Measurements from ENCODE around the gene TNNC1.
A peak's percentile ranks its signal among the peaks of the same experiment; 100 is the strongest.

The TNNC1 gene

DNA sequence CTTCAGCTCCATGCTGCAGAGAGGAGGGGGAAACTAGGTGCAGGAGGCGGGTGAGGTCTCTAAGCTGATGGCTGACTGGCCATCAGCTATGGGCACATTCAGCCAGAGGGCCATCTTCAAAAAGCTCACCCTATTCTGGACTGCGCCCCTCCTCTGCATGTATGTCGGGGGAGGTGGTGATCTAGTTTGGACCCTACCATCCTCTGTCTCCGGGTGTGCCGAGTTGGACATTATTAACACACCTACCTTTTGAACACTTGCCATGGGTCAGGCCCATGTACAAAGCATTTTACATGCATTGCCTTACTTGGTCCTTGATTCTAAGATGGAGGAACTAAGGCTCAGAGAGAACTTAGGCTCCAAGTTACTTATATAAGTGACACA lies 3.0 kb upstream of the TNNC1 start:
- no peak for DNase-seq

GRCh38 chr3:52456169-52456799 lies 2.4 kb upstream of the TNNC1 start:
- DNase-seq: peak; percentile 70

DNA sequence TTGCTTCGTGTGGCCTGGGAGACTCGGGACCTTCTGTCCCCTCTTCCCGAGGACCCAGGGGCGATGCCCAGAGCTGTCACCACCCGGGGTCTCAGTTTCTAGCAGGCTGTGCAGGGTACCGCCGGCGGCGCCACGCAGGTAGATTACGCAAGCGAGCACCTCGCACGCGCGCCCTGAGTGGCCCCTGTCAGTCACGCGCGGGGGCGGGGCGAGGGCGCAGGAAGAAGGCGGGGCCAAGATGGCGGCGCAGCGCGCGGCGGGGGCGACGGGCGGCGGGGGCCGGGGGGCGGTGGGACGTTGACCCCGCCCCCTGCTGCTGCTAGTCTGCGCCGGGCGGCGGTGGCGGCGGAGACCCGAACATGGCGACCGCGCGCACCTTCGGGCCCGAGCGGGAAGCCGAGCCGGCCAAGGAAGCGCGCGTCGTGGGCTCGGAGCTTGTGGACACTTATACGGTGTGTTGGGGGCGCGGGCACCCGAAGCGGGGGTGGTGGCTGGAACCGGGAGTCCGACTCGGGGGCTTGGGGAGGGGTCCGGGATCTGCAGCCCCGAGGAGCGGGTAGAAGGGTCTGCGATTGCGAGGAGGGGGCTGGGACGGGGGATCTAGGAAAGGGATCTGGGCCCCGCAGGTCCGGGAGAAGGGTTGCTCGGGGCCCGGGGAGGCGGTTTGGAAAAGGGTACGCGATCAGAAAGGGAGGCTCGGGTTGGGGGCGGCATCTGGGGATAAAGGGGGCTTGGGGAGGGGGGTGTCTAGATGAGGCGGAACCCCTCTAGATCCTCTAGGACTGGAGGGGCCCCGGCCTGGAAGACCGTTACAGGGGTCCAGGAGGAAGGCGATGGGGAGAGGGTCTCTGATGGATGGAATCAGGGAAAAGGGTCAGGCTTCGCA lies 1.7 kb upstream of the TNNC1 start, which contains the start of gene NISCH:
Gene NISCH, plus strand, starts transcription at position 322 of the 886 bp plus-strand sequence. Its CDS starts 38 bp downstream, at position 360.
- peak; percentile 93 for DNase-seq

GRCh38 chr3:52454938-52455282 lies 1.1 kb upstream of the TNNC1 start:
- DNase-seq: no peak

GRCh38 chr3:52454250-52454937 lies 553 bp upstream of the TNNC1 start:
- DNase-seq: no peak

DNA sequence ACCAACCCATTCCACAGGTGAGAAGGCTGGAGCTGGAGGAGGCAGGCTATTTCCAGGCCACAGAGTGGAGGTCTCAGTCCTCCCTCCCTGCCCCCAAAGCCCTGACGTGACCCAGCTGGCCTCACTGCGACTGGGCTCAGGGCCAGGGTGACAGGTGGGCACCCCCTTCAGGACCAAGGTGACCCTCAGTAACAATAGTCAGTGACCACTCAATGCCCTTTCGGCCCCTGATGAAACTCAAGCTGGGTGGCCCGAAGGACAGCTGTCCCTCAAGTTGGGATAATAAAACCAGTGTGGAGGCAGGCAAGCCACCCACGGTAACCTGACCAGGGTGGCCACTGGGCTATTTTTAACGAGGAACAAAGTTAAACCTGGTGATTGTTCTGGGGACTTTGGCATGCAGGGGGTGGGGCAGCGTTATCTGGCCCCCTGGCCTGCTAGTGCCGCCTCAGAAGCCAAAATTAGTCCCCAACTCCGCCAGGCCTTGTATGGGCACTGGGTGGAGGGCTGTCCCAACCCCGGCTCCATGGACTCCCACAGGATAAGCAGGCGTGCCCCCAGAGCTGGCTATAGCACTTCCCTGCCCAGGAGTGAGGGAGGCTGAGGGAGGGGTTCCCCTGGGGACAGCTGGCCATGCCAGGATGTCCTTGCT lies 1.1 kb downstream of the TNNC1 start:
- no peak for DNase-seq

- DNase-seq: no peak
Observed at GRCh38 chr3:52452126-52452525, 1.7 kb downstream of the TNNC1 start.

- no peak for DNase-seq
Observed at GRCh38 chr3:52451237-52452083, 2.4 kb downstream of the TNNC1 start.

DNA sequence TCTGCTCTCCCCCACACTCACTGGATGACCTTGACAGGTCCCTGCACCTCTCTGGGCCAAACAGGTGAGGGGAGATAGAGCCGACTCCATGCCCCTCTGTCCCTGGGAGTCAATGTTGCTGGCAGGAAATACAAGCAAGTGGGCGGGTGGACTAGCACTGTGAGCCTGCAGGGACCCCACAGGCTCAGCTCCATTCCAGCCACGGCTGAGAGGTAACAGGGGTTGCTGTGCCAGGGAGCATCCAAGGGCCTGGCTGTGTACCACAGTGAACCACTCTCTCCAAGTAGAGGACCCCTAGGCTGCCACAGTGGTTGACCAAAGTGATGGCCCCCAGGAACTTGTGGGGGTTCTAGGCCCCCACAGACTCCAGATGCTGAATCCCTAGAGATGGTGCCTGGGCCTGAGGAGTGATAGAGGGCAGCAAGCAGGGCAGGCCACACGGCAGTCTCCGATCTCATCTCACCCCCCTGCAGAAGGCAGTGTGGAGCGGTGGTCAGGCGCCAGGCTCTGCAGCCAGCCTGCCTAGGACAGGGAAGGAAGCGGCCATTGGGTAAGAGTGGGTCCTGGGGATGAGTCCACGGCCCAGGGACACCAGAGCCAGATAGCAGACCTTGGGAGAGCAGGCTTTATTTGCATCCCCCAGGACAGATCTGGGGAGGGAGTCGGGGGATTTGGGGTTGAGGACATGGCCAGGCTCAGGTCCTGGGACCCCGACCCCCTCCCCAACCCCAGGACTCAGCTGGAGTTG lies 3.2 kb downstream of the TNNC1 start:
- DNase-seq: no peak

DNA sequence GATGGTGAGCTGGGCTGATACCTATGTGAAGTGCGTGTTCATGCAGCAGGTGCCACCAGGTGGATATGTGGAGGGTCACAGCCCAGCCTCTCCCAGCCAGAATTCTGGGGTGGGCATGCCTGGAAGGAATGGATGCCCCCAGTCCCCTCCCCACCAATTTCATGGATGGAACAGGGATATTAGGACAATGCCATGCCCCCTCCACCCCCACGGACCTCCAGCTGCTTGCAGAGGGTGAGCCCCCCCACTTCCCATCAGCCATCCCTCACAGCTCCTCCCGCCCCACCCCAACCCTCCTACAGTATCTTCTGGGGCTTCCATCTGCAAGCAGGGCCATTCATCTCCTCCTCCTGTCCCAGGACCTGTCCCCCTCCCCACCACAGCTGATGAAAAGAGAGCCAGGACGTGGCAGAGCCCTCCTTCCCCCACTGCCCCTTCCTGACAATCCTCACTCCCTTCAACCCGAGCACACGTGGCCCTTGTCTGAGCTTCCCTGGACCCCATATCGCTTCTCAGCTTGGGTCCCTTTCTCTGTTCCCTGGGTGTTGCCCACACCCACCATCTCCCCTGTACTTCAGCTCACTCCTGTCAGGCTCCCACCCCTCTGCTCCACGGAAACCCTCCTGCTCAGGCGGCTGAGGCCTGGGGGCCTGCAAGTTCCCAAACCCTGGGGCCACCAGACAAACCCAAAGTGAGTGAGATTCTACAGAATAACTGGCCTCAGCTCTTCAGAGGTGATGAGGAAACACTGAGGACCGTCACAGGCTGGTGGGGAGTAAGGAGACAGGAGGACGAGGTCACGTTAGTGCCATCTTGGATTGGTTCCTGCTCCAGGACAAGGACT lies 6.1 kb downstream of the TNNC1 start:
- DNase-seq: no peak

DNA sequence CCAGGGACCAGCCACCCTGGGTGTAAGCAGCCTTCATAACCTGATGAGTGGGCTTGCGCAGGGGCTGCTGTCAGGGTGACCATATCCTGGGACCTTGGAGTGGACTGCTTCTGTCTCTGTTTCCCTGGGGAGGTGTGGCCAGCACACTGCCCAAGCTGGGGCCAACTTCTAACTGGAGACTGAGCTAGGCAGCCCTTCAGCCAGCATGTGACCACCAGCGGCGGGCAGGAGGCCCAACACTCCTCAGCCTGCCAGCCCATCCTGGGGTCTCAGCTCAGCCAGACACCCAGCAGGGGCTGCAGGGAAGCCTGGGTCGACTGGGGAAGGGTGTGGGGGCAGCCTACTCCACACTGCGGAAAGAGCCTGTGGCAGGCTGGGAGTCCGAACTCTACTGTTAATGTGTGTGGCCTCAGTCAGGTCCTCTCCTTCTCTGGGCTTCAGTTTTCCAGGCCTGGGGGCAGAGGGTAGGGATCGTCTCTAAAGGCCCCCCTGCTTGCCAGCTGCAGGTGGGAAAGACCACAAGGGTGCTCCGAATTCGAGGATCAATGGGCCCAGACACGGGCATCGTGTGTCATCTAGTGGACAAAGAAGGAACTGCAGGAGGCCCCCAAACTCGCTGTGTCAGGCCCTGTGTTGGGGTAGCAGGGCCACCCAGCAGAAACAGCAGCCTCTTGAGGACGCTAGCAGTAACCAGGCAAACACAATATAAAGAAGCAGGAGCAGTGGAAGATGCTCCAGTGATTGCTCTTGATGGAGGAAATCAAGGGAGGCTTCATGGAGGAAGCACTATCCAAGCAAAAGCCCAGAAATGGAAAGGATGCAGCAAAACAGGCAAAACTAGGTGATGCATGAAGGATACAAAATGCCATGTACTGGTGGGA lies 7.0 kb downstream of the TNNC1 start:
- DNase-seq: peak; percentile 90

DNA sequence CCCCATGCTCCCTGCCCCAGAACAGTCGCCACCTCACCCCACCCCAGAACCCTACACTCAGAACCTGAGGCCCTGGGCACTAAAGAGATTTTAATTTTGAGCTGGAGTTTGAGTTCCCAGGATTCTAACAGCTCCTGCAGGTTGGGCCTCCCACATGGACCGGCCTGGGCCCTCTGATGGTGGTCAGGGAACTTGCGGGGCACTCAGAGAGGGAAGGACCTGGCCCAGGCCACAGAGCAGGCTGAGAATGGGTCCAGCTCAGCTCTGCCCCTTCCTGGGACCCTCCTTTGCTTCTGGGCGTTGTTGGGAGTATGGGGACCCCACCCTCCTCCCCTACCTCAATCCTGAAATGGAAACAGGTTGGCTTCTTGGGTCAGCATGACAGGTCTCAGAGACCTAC lies 7.8 kb downstream of the TNNC1 start:
- no peak for DNase-seq

GRCh38 chr3:52444860-52445793 lies 8.7 kb downstream of the TNNC1 start, which contains the start of gene SEMA3G:
SEMA3G (minus strand) TSS chr3:52445103; CDS start chr3:52445027, 76 bp downstream.
- peak; percentile 72 for DNase-seq

GRCh38 chr3:52443791-52444687 lies 9.8 kb downstream of the TNNC1 start:
- no peak for DNase-seq

DNA sequence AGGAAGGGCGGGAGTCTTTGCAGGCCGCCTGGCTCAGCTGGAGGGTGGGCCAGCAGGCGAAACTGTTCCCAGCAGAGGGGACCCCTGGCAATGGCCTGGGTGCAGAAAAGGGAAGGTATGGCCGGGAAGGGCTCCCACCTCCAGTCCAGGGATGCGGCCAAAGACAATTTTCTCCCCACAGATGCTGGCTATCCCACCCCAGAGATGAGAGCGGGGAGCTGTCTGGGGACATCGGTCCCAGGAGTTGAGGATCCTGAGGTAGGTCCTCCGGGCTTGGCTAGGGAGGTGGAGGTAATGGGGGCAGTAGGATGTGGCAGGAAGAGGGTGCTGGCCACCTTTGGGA lies 10.6 kb downstream of the TNNC1 start:
- no peak for DNase-seq

DNA sequence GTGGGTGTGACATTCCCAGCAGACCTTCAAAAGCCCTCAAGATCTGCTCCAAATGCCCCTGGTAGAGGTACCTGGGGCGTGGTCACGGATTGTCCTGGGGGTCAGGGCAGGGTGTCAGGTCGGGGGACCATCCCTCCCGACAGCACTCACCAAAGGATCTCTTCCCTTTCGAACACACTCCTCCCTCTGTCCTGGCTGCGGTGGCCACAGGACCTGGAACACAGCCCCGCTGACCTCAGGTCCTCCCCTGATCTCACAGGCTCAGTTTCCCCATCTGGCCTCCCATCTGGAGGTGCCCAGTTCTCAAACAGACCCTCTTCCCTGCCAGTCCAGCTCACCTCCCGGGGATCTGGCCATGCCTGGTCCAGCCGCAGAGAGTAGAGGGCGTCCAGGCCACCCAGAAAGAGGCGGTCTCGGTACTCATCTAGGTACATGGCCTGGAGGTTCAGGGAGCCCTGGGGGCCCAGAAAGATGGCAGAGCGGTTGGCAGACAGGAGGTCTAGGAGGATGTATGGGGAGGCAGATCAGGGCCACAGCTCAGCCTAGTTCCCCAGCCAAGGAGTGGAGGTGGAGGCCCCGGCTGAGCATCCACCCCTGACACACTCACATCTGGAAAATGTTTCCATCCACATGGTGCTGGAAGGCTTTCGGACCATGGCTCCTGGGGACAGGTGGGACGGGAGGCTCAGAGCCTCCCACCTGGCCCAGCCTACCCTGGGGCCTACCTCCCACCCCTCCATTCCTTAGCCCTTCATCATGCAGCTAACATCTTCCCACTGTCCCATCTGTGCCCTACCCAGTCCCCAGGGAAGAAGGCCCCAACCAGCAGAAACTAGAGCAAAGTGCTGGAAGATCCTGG lies 11.2 kb downstream of the TNNC1 start:
- DNase-seq: no peak
